Stomach smooth muscle (tissue), 2 donors: Measurements from ENCODE around the gene AQP1.

ENCODE experiments used
- H3K27ac ChIP-seq: one replicate; pipeline ENCODE4 v1.7.0; 2013; ENCODE audit warnings: mild to moderate bottlenecking, low read length, inconsistent platforms
- H3K27me3 ChIP-seq, 2 donors: one replicate each; pipeline ENCODE4 v1.7.0; 2013; ENCODE audit warnings: low read length in 2 of 2; ENCODE audit not compliant: insufficient read depth in 2 of 2, control insufficient read depth in 1 of 2
- H3K36me3 ChIP-seq, 2 donors: one replicate each; pipeline ENCODE4 v1.7.0; 2013; ENCODE audit warnings: low read length in 2 of 2; ENCODE audit not compliant: control insufficient read depth in 2 of 2, insufficient read depth in 2 of 2
- H3K4me1 ChIP-seq: one replicate; pipeline ENCODE4 v1.7.0; 2013; ENCODE audit warnings: low read length; ENCODE audit not compliant: control insufficient read depth, insufficient read depth
- H3K4me3 ChIP-seq, 2 donors: one replicate each; pipeline ENCODE4 v1.7.0; 2013; ENCODE audit warnings: low read length in 2 of 2
- H3K9ac ChIP-seq, 2 donors: one replicate each; pipeline ENCODE4 v1.7.0; 2013; ENCODE audit warnings: low read length in 2 of 2, mild to moderate bottlenecking in 1 of 2
- H3K9me3 ChIP-seq, 2 donors: one replicate each; pipeline ENCODE4 v1.7.0; 2013; ENCODE audit warnings: low read length in 2 of 2; ENCODE audit not compliant: control insufficient read depth in 2 of 2
- donor health status: healthy.
- donor health status: Pancreatic carcinoma.

Gene AQP1

GRCh38 chr7:30920584-30921539 lies 9.2 kb downstream of the AQP1 start:
- H3K36me3 ChIP-seq: peaks cover 30 to 31% of the 10 kb centered on the region in 2 donors
- no peaks in the 10 kb centered on the region for H3K9me3 ChIP-seq
- H3K9ac ChIP-seq: peak overlapping the region in 1 of 2 donors; percentile 21
- no peaks in the 10 kb centered on the region for H3K27me3 ChIP-seq
- H3K27ac ChIP-seq: peak overlapping the region; percentile 71
- H3K4me1 ChIP-seq: peaks cover 51% of the 10 kb centered on the region
- H3K4me3 ChIP-seq: no peak overlapping the region

- no peaks in the 10 kb centered on the region for H3K27me3 ChIP-seq
- H3K9ac ChIP-seq: peak overlapping the region in 1 of 2 donors; percentile 13
- H3K27ac ChIP-seq: peak overlapping the region; percentile 71
- peaks cover 0 to 4% of the 10 kb centered on the region in 2 donors for H3K9me3 ChIP-seq
- H3K4me1 ChIP-seq: peaks cover 43% of the 10 kb centered on the region
- no peak overlapping the region for H3K4me3 ChIP-seq
- H3K36me3 ChIP-seq: peaks cover 33 to 37% of the 10 kb centered on the region in 2 donors
Measured at GRCh38 chr7:30921540-30922401, 10.1 kb downstream of the AQP1 start.

- Histone ChIP-seq H3K4me1 (peaks cover 37% of the 10 kb centered on the region), H3K27me3 (no peaks in the 10 kb centered on the region), H3K36me3 (peaks cover 33 to 41% of the 10 kb centered on the region in 2 donors), H3K9me3 (peaks cover 0 to 10% of the 10 kb centered on the region in 2 donors), H3K4me3 (no peak overlapping the region), H3K9ac (no peak overlapping the region), H3K27ac (peak overlapping the region; percentile 71)
Measured at GRCh38 chr7:30922596-30922995, 10.9 kb downstream of the AQP1 start.

DNA sequence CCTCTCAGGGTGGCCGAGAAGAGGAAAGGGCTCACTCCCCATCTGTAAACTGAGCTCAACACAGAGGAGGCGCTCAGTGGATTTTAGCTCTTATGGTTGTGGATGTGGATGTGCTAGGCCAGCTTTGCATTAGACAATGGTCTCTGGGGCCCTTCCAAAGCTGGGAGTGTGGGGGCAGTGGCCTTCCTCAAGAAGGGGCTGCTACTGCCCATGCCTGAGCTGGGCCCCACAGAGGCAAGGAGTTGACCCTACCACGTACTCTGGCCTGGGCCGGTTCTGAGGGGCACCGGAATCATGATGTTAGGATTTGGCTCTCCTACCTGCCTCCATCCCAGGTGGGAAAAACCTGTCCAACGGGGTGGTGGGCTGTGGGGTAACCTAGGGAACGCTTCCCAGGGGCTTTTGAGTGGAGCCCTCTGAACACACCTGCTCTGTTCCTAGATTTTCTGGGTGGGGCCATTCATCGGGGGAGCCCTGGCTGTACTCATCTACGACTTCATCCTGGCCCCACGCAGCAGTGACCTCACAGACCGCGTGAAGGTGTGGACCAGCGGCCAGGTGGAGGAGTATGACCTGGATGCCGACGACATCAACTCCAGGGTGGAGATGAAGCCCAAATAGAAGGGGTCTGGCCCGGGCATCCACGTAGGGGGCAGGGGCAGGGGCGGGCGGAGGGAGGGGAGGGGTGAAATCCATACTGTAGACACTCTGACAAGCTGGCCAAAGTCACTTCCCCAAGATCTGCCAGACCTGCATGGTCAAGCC lies 11.5 kb downstream of the AQP1 start:
- Histone ChIP-seq H3K9me3 (peaks cover 0 to 10% of the 10 kb centered on the region in 2 donors), H3K9ac (no peak overlapping the region), H3K4me3 (no peak overlapping the region), H3K27ac (no peak overlapping the region), H3K36me3 (peaks cover 33 to 41% of the 10 kb centered on the region in 2 donors), H3K4me1 (peaks cover 35% of the 10 kb centered on the region), H3K27me3 (no peaks in the 10 kb centered on the region)

DNA sequence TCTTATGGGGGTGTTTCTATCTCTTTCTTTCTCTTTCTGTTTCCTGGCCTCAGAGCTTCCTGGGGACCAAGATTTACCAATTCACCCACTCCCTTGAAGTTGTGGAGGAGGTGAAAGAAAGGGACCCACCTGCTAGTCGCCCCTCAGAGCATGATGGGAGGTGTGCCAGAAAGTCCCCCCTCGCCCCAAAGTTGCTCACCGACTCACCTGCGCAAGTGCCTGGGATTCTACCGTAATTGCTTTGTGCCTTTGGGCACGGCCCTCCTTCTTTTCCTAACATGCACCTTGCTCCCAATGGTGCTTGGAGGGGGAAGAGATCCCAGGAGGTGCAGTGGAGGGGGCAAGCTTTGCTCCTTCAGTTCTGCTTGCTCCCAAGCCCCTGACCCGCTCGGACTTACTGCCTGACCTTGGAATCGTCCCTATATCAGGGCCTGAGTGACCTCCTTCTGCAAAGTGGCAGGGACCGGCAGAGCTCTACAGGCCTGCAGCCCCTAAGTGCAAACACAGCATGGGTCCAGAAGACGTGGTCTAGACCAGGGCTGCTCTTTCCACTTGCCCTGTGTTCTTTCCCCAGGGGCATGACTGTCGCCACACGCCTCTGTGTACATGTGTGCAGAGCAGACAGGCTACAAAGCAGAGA lies 12.2 kb downstream of the AQP1 start:
- Histone ChIP-seq H3K9me3 (peaks cover 0 to 10% of the 10 kb centered on the region in 2 donors), H3K27me3 (no peaks in the 10 kb centered on the region), H3K9ac (no peak overlapping the region), H3K36me3 (peaks cover 33 to 41% of the 10 kb centered on the region in 2 donors), H3K27ac (no peak overlapping the region), H3K4me3 (no peak overlapping the region), H3K4me1 (peaks cover 29% of the 10 kb centered on the region)

DNA sequence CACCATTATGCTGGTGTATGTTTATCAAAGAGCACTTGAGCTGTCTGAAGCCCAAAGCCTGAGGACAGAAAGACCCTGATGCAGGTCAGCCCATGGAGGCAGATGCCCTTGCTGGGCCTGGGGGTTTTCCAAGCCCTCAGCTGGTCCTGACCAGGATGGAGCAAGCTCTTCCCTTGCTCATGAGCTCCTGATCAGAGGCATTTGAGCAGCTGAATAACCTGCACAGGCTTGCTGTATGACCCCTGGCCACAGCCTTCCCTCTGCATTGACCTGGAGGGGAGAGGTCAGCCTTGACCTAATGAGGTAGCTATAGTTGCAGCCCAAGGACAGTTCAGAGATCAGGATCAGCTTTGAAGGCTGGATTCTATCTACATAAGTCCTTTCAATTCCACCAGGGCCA lies 13.0 kb downstream of the AQP1 start:
- Histone ChIP-seq H3K27ac (no peak overlapping the region), H3K9me3 (peaks cover 0 to 10% of the 10 kb centered on the region in 2 donors)

GRCh38 chr7:30925117-30925516 lies 13.5 kb downstream of the AQP1 start:
- peaks cover 33 to 41% of the 10 kb centered on the region in 2 donors for H3K36me3 ChIP-seq
- peaks cover 27% of the 10 kb centered on the region for H3K4me1 ChIP-seq
- peaks cover 0 to 10% of the 10 kb centered on the region in 2 donors for H3K9me3 ChIP-seq
- H3K27me3 ChIP-seq: no peaks in the 10 kb centered on the region
- H3K4me3 ChIP-seq: no peak overlapping the region
- no peak overlapping the region for H3K9ac ChIP-seq
- no peak overlapping the region for H3K27ac ChIP-seq

More for the DNA sequence above, 13.0 kb downstream of the AQP1 start:
- peaks cover 27% of the 10 kb centered on the region for H3K4me1 ChIP-seq
- H3K4me3 ChIP-seq: no peak overlapping the region
- no peaks in the 10 kb centered on the region for H3K27me3 ChIP-seq
- peaks cover 33 to 41% of the 10 kb centered on the region in 2 donors for H3K36me3 ChIP-seq
- H3K9ac ChIP-seq: no peak overlapping the region

DNA sequence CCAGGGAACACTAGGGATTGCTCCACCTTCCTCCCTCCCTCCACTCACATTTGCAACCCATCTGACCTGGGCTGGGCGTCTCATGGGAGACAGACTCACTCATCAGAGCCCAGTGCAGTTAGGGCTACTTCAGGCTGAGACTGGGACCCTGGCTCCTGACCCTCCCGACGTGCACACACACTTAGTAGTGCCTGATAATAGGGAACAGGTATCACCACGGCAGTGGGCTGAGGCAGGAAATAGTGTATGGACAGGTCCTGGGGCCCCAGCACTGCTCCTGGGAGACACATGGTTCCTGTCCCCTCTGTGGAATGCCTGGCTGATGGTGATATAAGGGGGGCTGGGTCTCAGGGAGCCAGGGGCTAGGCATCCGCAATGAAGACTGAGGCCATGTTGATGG lies 14.3 kb downstream of the AQP1 start:
- H3K36me3 ChIP-seq: peaks cover 33 to 41% of the 10 kb centered on the region in 2 donors
- H3K9me3 ChIP-seq: peaks cover 0 to 10% of the 10 kb centered on the region in 2 donors
- no peak overlapping the region for H3K4me3 ChIP-seq
- H3K27ac ChIP-seq: no peak overlapping the region
- H3K27me3 ChIP-seq: no peaks in the 10 kb centered on the region
- H3K4me1 ChIP-seq: peaks cover 26% of the 10 kb centered on the region
- no peak overlapping the region for H3K9ac ChIP-seq

- Histone ChIP-seq H3K4me1 (peaks cover 26% of the 10 kb centered on the region), H3K4me3 (no peak overlapping the region), H3K9ac (no peak overlapping the region), H3K36me3 (peaks cover 33 to 41% of the 10 kb centered on the region in 2 donors), H3K9me3 (peaks cover 0 to 10% of the 10 kb centered on the region in 2 donors), H3K27ac (no peak overlapping the region), H3K27me3 (no peaks in the 10 kb centered on the region)
Measured at GRCh38 chr7:30926313-30926712, 14.7 kb downstream of the AQP1 start.
